Hematopoietic multipotent progenitor cell treated with erythropoietin and hydrocortisone succinate and interleukin-3 and kit ligand, for 17 days (in vitro differentiated cells): ENCODE results near the gene OMG.
"Not testable (repeated sequence)": the region's sequence is repeated elsewhere in the genome, so short reads cannot be mapped to it uniquely, and the experiment has no call there.

ENCODE experiments used
- DNase-seq: peaks from one replicate; pipeline ENCODE4 v3.0.0-alpha.2; 2015; ENCODE audit warnings: low spot score

OMG gene

GRCh38 chr17:31262923-31263322 lies 34.1 kb downstream of the OMG start:
- not testable (repeated sequence) for DNase-seq

- DNase-seq = no peak
Observed at GRCh38 chr17:31261601-31262000, 35.4 kb downstream of the OMG start.

- DNase-seq = no peak
Observed at GRCh38 chr17:31260151-31260550, 36.9 kb downstream of the OMG start.

GRCh38 chr17:31256936-31257335 lies 40.1 kb downstream of the OMG start:
- no peak for DNase-seq

GRCh38 chr17:31254654-31255053 lies 42.4 kb downstream of the OMG start:
- DNase-seq = no peak

- DNase-seq = no peak
Observed at GRCh38 chr17:31252741-31253140, 44.3 kb downstream of the OMG start.

GRCh38 chr17:31251970-31252328 lies 45.1 kb downstream of the OMG start:
- no peak for DNase-seq

- no peak for DNase-seq
Observed at GRCh38 chr17:31251105-31251969, 45.7 kb downstream of the OMG start.

GRCh38 chr17:31250229-31250628 lies 46.8 kb downstream of the OMG start:
- no peak for DNase-seq

GRCh38 chr17:31249835-31250141 lies 47.3 kb downstream of the OMG start:
- DNase-seq = no peak

GRCh38 chr17:31248986-31249834 lies 47.8 kb downstream of the OMG start:
- no peak for DNase-seq
